Measurements from ENCODE around the gene TRPM8. TPM values are rescaled to one million over a fixed set of nuclear protein-coding genes. Genes with fewer than 3 reads are reported as not detected.

Gene TRPM8
- total and polyA plus RNA-seq, 2 donors from 2014 or later: 2.5 TPM; not detected in 1

GRCh38 chr2:233944722-233945121 is 27.5 kb downstream of the TRPM8 start:
- Histone ChIP-seq H3K4me1 (ENCODE audit: control insufficient read depth in 2 of 3, insufficient read depth in 2 of 3, low read depth in 1 of 3, low read length in 3 of 3) (no peaks in the 10 kb centered on the region), H3K9me3 (ENCODE audit: control insufficient read depth in 2 of 3, insufficient read depth in 1 of 3, low read length in 3 of 3) (no peaks in the 10 kb centered on the region), H3K27me3 (ENCODE audit: control insufficient read depth, insufficient read depth, low read length) (no peaks in the 10 kb centered on the region), H3K27ac (ENCODE audit: low read depth in 2 of 2, low read length in 2 of 2) (no peak overlapping the region), H3K4me3 (ENCODE audit: low read length in 3 of 3) (no peak overlapping the region), H3K36me3 (ENCODE audit: control insufficient read depth in 2 of 3, insufficient read depth in 3 of 3, low read length in 3 of 3) (no peaks in the 10 kb centered on the region), H3K9ac (ENCODE audit: low read length in 3 of 3) (no peak overlapping the region)
- DNase-seq (no peak), FAIRE-seq (no peak)
- intact Hi-C loops (cut with DNase I): no loop called here
- no peak for TF ChIP-seq CTCF (IDR thresholded peaks at IDR 0.05; ENCODE audit: borderline replicate concordance, extremely low read depth, insufficient read depth)

GRCh38 chr2:233945146-233945545 is 28.0 kb downstream of the TRPM8 start:
- FAIRE-seq: no peak
- no peak for TF ChIP-seq CTCF (IDR thresholded peaks at IDR 0.05; ENCODE audit: borderline replicate concordance, extremely low read depth, insufficient read depth)
- no peaks in the 10 kb centered on the region for H3K36me3 ChIP-seq (ENCODE audit: control insufficient read depth in 2 of 3, insufficient read depth in 3 of 3, low read length in 3 of 3)
- H3K4me3 ChIP-seq (ENCODE audit: low read length in 3 of 3): no peak overlapping the region
- no peaks in the 10 kb centered on the region for H3K27me3 ChIP-seq (ENCODE audit: control insufficient read depth, insufficient read depth, low read length)
- H3K4me1 ChIP-seq (ENCODE audit: control insufficient read depth in 2 of 3, insufficient read depth in 2 of 3, low read depth in 1 of 3, low read length in 3 of 3): no peaks in the 10 kb centered on the region
- intact Hi-C loops (cut with DNase I): no loop called here
- H3K27ac ChIP-seq (ENCODE audit: low read depth in 2 of 2, low read length in 2 of 2): no peak overlapping the region
- DNase-seq: no peak
- H3K9me3 ChIP-seq (ENCODE audit: control insufficient read depth in 2 of 3, insufficient read depth in 1 of 3, low read length in 3 of 3): no peaks in the 10 kb centered on the region
- H3K9ac ChIP-seq (ENCODE audit: low read length in 3 of 3): no peak overlapping the region

GRCh38 chr2:233950078-233950825 is 33.1 kb downstream of the TRPM8 start:
- no peak for TF ChIP-seq CTCF (IDR thresholded peaks at IDR 0.05; ENCODE audit: borderline replicate concordance, extremely low read depth, insufficient read depth)
- intact Hi-C loops (cut with DNase I): no loop called here
- H3K9ac ChIP-seq (ENCODE audit: low read length in 3 of 3): no peak overlapping the region
- no peaks in the 10 kb centered on the region for H3K4me1 ChIP-seq (ENCODE audit: control insufficient read depth in 2 of 3, insufficient read depth in 2 of 3, low read depth in 1 of 3, low read length in 3 of 3)
- no peaks in the 10 kb centered on the region for H3K9me3 ChIP-seq (ENCODE audit: control insufficient read depth in 2 of 3, insufficient read depth in 1 of 3, low read length in 3 of 3)
- no peaks in the 10 kb centered on the region for H3K27me3 ChIP-seq (ENCODE audit: control insufficient read depth, insufficient read depth, low read length)
- DNase-seq (no peak), FAIRE-seq (no peak)
- H3K36me3 ChIP-seq (ENCODE audit: control insufficient read depth in 2 of 3, insufficient read depth in 3 of 3, low read length in 3 of 3): no peaks in the 10 kb centered on the region
- no peak overlapping the region for H3K4me3 ChIP-seq (ENCODE audit: low read length in 3 of 3)
- H3K27ac ChIP-seq (ENCODE audit: low read depth in 2 of 2, low read length in 2 of 2): no peak overlapping the region

Measured in kidney (tissue), 14 donors.